ENCODE results near the gene ASPSCR1.

The ASPSCR1 gene

DNA sequence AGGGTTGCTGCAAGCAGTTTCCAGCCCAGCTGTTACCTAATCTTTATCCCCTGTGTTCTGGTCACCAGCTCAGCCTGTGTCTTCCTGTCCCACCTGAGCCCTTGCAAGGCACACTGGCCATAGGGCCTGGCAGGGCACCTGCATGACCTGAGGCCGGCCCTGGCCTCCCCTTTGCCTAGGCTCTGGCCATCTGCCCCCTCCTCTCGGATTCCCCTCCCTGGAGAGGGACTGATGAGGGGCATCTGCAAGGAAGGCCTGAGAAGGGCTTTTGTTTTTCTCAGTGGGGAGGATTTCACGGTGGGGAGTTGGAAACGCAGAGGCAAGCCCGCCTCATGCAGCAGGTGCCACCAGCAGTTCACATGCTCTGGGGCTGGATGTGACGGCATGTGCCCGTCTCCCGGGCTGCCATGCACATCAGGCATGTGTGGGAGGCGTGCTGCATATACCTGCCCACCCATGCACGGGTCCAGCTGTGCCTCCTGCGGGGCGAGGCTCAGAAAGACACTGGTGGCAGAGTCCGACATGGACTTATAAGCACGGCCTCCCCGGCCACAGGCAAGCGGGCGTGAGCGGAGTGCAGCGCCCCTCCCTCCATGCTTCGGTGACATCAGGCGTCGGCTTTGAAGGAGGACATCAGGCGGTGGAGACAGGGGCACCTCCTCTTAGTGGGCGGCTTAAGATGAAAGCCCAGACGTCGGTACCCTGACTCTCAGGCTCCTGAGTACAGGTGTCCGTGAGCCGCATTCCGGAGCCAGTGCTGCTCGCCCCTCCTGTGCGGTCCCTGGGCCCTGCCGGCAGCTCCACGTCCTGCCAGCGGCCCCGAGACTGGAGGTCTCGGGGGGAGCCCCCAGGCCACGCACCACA lies 16.5 kb downstream of the ASPSCR1 start:
- no peak for ATAC-seq
- TF ChIP-seq SNAI2 (CRISPR knock-in tag; IDR thresholded peaks at IDR 0.05) (no peak), ZFP3 (CRISPR knock-in tag; IDR thresholded peaks at IDR 0.05) (no peak), TOX (CRISPR knock-in tag; IDR thresholded peaks at IDR 0.05; ENCODE audit: borderline replicate concordance) (no peak), BACH2 (CRISPR knock-in tag; IDR thresholded peaks at IDR 0.05; ENCODE audit: borderline replicate concordance) (no peak), ZC3H10 (CRISPR knock-in tag; IDR thresholded peaks at IDR 0.05) (no peak), OSR1 (CRISPR knock-in tag; IDR thresholded peaks at IDR 0.05) (no peak), GLIS3 (CRISPR knock-in tag; IDR thresholded peaks at IDR 0.05) (no peak)
- TF ChIP-seq, protein P1, sequence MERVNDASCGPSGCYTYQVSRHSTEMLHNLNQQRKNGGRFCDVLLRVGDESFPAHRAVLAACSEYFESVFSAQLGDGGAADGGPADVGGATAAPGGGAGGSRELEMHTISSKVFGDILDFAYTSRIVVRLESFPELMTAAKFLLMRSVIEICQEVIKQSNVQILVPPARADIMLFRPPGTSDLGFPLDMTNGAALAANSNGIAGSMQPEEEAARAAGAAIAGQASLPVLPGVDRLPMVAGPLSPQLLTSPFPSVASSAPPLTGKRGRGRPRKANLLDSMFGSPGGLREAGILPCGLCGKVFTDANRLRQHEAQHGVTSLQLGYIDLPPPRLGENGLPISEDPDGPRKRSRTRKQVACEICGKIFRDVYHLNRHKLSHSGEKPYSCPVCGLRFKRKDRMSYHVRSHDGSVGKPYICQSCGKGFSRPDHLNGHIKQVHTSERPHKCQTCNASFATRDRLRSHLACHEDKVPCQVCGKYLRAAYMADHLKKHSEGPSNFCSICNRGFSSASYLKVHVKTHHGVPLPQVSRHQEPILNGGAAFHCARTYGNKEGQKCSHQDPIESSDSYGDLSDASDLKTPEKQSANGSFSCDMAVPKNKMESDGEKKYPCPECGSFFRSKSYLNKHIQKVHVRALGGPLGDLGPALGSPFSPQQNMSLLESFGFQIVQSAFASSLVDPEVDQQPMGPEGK (CRISPR knock-in tag; IDR thresholded peaks at IDR 0.05; ENCODE audit: borderline replicate concordance): no peak

DNA sequence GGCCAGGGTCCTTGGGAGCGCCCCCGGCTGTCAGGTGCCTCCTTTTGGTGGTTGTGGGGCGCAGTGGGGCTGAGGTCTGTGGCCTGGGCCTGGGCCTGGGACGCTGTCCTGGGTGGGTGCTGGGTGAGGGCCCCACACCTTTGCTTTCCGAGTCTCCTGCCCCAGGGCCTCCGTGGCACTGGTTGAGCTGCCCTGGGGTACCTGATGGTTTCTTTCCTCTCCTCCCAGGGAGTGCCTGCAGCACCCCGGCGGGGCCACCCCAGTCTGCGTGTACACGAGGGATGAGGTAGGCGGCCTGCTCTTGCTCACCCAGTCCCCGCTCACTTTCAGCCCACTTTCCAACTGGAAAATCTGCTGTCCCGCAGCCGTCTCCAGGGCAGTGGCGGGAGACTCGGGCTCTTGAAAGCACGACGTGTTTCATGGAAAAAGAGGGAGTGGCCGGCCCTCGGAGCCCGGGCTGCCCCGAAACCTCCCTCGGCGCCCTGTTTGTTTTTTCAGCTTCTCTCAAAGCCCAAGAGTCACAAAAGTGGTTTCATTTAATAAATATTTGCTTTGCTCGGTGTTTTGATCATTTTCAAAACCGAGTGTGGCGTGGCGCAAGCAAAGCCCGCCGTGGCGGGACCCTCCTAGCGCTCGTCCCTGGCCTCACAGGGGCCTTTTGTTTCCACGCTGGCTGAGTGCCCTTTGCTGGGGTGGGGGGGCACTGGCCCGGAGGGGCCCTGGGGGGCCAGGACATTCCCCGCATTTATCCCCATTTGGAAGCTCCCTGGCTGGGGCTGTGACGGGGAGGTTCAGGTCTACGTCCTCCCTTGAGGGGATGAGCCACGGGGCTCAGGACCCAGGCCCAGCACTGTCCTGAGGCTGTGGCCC lies 17.4 kb downstream of the ASPSCR1 start:
- no peak for ATAC-seq

DNA sequence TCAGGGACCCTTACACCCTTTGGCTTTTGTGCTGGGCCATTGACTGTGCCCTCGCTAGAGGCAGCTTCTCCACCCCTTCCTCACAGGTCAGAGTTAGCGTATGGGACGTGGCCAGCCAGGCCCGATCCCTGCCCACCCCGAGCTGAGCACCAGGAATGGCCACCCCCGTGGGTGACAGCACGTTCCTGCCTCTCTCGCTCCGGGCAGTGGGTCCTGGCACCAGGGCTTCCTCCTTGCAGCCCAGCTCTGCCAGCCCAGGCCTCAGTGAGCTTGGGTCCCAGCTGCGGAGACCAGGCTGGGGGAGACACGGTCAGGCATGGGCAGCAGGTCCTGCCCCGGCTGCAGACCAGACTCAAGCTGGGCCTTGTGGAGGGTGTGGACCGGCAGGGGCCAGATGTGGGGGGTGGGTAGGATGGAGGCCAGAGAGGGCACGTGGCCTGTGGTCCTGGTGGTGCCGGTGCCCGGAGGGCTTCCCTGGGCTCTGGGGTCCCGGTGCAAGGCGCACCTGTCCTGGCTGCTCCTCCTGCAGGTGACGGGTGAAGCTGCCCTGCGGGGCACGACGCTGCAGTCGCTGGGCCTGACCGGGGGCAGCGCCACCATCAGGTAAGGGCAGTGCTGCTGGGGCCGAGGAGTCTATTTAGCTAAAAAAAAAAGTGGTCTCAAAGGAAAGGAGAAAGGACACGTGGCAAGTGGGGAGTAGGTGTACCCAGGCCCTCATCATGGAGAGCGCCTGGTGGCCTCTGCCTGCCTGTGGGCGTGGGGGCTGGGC lies 18.2 kb downstream of the ASPSCR1 start:
- ATAC-seq: no peak
- TF ChIP-seq TOX (CRISPR knock-in tag; IDR thresholded peaks at IDR 0.05; ENCODE audit: borderline replicate concordance) (no peak), ISL1 (CRISPR knock-in tag; IDR thresholded peaks at IDR 0.05) (no peak), ZNF8 (CRISPR knock-in tag; IDR thresholded peaks at IDR 0.05) (no peak)

More for the DNA sequence above, 17.4 kb downstream of the ASPSCR1 start:
- no peak for TF ChIP-seq ZFP30 (CRISPR knock-in tag; IDR thresholded peaks at IDR 0.05)
- TF ChIP-seq CSDC2 (CRISPR knock-in tag; IDR thresholded peaks at IDR 0.05): no peak
- TF ChIP-seq, protein P2, sequence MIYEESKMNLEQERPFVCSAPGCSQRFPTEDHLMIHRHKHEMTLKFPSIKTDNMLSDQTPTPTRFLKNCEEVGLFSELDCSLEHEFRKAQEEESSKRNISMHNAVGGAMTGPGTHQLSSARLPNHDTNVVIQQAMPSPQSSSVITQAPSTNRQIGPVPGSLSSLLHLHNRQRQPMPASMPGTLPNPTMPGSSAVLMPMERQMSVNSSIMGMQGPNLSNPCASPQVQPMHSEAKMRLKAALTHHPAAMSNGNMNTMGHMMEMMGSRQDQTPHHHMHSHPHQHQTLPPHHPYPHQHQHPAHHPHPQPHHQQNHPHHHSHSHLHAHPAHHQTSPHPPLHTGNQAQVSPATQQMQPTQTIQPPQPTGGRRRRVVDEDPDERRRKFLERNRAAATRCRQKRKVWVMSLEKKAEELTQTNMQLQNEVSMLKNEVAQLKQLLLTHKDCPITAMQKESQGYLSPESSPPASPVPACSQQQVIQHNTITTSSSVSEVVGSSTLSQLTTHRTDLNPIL (CRISPR knock-in tag; IDR thresholded peaks at IDR 0.05; ENCODE audit: low read depth): no peak
- TF ChIP-seq, protein P3, sequence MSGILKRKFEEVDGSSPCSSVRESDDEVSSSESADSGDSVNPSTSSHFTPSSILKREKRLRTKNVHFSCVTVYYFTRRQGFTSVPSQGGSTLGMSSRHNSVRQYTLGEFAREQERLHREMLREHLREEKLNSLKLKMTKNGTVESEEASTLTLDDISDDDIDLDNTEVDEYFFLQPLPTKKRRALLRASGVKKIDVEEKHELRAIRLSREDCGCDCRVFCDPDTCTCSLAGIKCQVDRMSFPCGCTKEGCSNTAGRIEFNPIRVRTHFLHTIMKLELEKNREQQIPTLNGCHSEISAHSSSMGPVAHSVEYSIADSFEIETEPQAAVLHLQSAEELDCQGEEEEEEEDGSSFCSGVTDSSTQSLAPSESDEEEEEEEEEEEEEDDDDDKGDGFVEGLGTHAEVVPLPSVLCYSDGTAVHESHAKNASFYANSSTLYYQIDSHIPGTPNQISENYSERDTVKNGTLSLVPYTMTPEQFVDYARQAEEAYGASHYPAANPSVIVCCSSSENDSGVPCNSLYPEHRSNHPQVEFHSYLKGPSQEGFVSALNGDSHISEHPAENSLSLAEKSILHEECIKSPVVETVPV (CRISPR knock-in tag; IDR thresholded peaks at IDR 0.05): no peak
- TF ChIP-seq, protein P1 (CRISPR knock-in tag; IDR thresholded peaks at IDR 0.05; ENCODE audit: borderline replicate concordance): no peak

DNA sequence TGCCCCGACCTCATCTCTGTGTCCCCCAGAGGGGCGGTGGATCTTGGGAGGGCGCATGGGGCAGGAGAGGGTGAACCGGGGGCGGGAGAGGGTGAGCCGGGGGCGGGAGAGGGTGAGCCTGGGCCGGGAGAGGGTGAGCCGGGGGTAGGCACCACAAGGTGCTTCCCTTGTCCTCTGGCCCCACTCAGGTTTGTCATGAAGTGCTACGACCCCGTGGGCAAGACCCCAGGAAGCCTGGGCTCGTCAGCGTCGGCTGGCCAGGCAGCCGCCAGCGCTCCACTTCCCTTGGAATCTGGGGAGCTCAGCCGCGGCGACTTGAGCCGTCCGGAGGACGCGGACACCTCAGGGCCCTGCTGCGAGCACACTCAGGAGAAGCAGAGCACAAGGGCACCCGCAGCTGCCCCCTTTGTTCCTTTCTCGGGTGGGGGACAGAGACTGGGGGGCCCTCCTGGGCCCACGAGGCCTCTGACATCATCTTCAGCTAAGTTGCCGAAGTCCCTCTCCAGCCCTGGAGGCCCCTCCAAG lies 18.9 kb downstream of the ASPSCR1 start:
- ATAC-seq: no peak
- TF ChIP-seq OSR1 (CRISPR knock-in tag; IDR thresholded peaks at IDR 0.05) (no peak), PPARA (CRISPR knock-in tag; IDR thresholded peaks at IDR 0.05; ENCODE audit: borderline replicate concordance) (no peak), BACH2 (CRISPR knock-in tag; IDR thresholded peaks at IDR 0.05; ENCODE audit: borderline replicate concordance) (no peak), RARB (CRISPR knock-in tag; IDR thresholded peaks at IDR 0.05) (no peak), ZNF8 (CRISPR knock-in tag; IDR thresholded peaks at IDR 0.05) (no peak), ZFP3 (CRISPR knock-in tag; IDR thresholded peaks at IDR 0.05) (no peak), SNAI2 (CRISPR knock-in tag; IDR thresholded peaks at IDR 0.05) (no peak), ARNTL (CRISPR knock-in tag; IDR thresholded peaks at IDR 0.05; ENCODE audit: borderline replicate concordance, low read depth) (no peak), ESRRG (CRISPR knock-in tag; IDR thresholded peaks at IDR 0.05) (no peak), TCF4 (CRISPR knock-in tag; IDR thresholded peaks at IDR 0.05; ENCODE audit: borderline replicate concordance) (no peak)
- TF ChIP-seq, protein P4, sequence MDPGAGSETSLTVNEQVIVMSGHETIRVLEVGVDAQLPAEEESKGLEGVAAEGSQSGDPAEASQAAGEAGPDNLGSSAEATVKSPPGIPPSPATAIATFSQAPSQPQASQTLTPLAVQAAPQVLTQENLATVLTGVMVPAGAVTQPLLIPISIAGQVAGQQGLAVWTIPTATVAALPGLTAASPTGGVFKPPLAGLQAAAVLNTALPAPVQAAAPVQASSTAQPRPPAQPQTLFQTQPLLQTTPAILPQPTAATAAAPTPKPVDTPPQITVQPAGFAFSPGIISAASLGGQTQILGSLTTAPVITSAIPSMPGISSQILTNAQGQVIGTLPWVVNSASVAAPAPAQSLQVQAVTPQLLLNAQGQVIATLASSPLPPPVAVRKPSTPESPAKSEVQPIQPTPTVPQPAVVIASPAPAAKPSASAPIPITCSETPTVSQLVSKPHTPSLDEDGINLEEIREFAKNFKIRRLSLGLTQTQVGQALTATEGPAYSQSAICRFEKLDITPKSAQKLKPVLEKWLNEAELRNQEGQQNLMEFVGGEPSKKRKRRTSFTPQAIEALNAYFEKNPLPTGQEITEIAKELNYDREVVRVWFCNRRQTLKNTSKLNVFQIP (CRISPR knock-in tag; IDR thresholded peaks at IDR 0.05; ENCODE audit: borderline replicate concordance, low read depth): no peak
- TF ChIP-seq, protein P2 (CRISPR knock-in tag; IDR thresholded peaks at IDR 0.05; ENCODE audit: low read depth): no peak
- TF ChIP-seq, protein P1 (CRISPR knock-in tag; IDR thresholded peaks at IDR 0.05; ENCODE audit: borderline replicate concordance): no peak
